SKM-1 (cell line): ENCODE measurements around the gene ACTN2.

ENCODE experiments used
- DNase-seq: peaks from one replicate; lab custom pipeline; 2025; ENCODE audit not compliant: unreplicated experiment; lab: John Stamatoyannopoulos, UW

ACTN2 gene

DNA sequence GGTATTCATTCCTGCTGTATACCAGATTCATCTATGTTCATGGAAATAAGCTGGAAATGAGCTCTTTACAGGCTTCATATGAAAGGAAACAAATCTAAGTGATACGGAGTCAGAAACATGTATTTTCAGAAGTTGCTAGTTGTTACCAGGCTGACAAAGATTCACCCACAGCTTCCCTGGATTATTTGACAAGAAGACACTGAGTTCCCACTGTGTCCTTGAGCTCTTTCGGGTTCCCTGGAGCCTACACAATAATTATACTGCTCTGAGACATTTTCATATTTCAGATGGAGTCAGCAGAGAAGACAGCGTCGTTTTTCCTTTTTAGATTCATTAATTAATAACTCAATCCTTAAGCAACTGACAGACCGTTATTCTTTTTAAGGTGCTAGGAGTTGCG is 79.5 kb downstream of the ACTN2 start:
- DNase-seq: no peak

DNA sequence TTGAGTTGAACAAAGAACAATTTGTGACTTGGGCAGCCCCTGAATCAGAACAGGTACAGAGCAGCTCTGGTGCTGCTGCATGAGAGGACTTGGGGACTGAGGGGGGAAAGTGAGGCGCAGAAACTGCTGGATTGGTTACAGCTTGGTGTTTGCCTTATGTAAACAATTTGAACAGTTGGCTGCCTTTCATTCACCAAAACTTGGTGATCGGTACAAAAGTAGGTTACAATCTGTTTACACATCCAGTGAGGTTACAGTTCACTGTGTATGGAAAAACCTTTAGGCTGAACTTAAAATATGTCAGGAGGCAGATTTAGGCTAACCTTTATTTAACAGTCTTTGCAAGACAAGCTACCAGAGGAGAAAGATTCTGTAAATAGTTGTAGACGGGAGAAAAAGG is 80.2 kb downstream of the ACTN2 start:
- DNase-seq: no peak

DNA sequence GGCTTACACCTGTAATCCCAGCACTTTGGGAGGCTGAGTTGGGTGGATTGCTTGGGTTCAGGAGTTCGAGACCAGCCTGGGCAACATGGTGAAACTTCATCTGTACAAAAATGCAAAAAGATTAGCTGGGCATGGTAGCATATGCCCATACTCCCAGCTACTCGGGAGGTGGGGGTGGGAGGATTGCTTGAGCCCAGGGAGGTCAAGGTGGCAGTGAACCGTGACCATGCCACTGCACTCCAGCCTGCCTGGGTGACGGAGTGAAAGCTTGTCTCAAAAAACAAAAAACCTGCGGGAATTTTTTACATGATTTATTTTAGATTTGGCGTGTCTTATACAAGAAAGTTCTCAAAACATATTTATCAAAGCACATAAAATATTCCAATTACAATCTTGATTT is 81.0 kb downstream of the ACTN2 start:
- DNase-seq: no peak

DNA sequence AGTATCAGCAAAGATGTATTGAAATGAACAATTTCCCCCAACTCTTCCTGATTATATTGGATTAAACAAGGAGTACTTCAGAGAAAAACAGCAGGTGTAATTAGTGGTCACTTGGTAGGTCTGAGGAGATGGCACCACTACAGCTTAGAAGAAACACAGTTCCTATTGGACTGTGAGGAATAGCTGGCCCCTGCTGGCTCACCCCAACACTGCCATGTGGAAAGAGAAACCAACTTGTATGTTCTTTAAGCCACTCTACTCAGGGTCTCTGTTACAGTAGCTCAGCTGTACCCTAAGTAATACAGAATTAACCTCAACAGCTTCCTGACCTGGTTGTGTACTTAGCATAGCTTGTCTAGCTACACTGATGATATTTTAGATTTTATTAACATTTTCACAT is 82.3 kb downstream of the ACTN2 start:
- DNase-seq: no peak

DNA sequence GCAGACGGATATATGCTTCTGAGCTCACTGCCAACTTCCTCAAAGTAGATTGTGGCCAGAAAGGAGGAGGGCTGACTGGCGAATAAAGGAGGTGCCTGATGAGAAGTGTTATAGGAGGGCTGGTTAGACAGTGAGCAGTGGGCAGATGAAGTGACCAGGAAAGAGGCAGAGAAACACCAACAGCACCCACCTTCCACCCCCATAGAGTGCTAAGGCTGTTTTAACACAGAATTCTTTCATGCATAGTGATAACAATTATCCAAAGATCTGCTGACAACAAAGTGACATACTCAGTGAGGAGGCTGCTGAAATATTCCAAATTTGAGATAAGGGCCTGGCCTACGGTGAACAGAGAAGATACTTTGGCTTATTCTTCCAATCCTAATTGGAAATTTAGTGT is 87.6 kb downstream of the ACTN2 start:
- DNase-seq: no peak

DNA sequence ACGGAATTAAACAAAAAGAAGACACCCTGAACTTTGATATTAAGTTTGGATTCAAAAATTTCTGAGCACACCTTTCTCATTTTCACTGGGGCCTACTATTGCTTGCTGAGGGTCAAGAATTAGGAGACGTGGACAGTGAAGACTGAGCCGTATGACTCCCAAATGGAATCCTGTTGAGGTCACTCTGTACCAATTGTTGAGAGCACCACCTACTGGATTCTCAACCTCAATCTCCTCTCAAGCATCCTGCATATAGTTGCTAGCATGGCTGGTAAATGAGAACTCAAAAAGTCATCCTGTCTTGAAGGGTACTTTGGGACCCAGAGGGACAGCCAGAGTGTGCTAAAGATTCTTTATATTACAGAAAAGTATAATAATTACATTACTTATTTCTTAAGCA is 88.6 kb downstream of the ACTN2 start:
- peak; percentile 37 for DNase-seq

DNA sequence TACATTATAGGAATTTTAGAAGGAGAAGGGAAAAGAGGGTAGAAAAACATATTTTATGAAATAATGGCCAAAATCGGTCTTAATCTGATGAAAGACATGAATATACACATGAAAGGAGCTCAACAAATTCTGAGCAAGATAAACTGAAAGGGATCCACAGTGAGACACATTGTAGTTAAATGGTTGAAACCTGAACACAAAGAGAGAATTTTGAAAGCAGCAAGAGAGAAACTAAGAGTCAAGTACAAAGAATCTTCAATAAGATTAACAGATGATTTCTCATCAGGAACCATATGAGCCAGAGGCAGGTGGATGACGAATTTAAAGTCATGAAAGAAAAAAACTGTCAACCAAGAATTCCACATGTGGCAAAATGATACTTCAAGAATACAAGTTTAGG is 93.0 kb downstream of the ACTN2 start:
- no peak for DNase-seq

DNA sequence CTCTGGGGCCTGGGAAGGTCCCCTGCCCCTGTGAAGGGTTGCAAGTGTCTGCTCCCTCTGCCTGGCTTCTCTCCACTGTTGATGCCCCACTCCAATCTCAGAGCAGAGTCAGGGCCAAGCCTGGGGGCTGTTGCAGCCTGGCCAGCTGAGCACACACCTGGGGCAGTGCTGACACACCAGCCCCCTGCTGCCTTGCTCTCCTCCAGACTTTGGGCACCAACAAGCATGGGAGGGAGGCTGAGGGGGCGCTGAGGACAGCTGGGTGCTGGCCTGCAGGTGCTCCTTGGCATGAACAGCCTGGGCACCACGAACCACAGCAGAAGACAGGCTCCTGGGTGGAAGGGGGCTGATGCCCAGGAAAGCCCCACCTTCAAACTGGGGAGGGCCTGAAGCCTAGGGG is 99.2 kb downstream of the ACTN2 start:
- no peak for DNase-seq

DNA sequence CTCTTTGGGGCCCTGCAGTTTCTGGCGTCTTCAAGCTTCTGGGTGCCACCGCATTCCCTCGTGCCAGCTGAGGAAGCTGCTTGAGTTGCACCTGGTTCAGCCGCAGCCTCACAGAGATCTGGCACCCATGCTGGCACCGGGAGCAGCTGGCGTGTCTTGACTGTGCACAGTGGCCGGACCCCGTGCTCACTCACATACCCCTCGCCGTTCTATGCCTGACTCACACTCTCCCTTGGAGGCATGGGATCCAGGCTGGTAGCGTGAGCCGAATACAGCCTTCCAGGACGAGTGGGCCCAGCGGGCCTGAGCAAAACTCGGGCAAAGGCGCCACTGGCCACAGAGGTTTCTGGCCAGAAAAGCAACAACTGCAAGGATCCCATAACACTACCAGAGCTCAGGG is 100.2 kb downstream of the ACTN2 start:
- DNase-seq: no peak

DNA sequence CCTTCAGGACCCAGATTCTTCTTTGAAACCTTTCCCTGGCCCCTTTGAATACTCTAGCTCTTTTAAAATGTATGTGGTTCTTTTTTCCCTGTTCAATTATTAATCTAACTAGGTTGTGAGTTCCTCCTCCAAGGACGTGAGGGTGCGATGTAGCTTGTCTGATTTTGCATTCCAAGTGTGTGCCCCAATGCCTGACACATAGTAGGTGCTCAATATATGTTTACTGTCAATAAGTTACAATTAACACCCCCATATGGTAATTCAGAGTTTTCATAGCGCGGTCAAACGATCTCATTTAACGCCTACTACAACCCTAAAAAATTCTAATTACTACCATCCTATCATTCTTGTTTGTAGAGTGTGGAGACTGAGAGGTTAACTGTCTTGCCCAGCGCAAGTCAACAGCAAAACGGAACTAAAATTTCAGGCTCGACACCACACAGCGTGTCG is 108.3 kb downstream of the ACTN2 start:
- DNase-seq: no peak

DNA sequence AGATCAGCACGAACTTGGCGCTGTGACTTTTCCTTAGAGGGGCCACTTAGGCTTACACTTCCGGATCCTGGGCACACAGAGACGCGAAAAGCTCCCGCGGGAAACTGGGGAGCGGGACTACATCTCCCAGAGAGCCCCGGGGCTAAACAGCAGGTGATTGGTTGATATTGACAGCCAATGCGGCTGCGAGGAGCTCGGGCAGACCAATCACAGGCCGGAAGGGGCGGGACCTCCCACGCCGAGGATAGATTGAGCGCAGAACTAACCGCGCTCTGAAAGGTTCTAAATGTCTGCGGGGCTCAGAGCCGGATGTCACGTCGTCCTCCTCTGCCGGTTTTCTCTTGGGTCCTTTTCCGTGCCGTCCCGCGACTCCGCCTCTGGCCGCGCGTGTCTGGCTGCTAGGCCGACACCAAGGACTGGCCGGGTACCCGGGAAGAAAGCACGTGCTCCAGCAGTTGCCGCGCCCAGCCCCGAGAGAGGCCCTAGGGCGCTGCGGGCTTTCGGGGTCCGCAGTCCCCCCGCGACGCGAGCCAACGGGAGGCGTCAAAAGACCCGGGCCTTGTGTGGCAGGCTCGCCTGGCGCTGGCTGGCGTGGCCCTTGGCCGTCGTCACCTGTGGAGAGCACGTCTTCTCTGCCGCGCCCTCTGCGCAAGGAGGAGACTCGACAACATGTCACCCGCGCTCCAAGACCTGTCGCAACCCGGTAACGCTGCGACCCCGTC is 108.9 kb downstream of the ACTN2 start, which contains the start of gene MTR:
Gene MTR (plus strand): TSS at position 258 of the 722 bp plus-strand sequence. CDS start 412 bp downstream, at position 670.
- peak; percentile 100 for DNase-seq

DNA sequence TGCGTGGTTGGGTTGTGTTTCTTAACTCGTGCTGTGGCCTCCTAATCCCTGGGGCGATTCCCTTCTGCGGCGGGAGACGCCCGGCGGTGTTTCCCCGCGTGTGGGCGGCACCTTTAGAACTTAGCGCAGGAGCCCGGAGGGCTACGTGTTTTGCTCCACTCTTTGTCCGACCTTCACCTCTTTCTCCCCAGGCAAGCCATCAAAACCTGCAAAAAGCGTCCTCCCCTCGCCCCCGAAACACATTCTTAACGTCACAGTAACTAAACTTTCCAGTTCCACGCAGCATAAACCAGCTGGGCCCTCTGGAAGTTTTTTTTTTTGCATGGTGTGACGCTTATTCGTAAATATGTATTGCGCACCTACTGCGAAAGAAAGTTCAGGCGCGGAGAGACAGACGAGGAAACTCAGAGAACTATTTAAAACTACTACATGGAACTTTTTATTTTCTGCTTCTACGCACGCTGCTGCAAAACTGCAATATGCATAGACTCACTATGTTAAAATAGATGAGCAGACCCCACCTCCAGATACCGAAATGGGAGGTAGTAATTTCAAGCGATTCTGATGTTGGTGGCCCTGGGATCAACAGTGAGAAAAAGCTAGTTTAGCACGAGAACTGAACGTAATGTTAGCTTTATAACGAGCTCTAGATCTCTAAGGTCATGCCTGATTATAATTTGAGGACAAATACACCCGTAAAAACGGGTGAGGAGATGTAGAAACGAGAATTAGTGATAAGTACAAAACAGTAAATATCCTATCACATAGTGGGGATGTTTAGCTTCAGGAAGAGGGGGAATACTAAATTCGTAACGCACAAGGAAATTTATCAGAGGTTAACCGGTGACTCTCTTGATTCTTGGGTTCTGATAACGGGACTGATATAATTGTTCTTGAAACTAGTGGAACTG is 109.7 kb downstream of the ACTN2 start:
- DNase-seq: no peak

DNA sequence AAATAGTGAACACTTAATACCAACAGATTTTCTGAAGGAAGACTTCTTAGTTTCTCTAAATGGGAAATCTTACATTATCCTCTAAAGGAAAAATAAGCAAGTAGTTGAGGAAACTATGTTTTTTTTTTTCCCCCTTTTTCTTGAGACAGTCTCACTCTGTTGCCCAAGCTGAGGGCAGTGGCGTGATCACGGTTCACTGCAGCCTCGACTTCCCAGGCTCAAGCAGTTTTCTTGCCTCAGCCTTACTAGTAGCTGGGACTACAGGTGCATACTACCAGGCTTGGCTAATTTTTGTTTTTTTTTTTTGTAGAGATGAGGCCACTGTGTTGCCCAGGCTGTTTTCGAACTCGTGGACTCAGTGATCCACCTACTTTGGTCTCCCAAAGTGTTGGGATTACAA is 112.7 kb downstream of the ACTN2 start:
- DNase-seq: no peak

DNA sequence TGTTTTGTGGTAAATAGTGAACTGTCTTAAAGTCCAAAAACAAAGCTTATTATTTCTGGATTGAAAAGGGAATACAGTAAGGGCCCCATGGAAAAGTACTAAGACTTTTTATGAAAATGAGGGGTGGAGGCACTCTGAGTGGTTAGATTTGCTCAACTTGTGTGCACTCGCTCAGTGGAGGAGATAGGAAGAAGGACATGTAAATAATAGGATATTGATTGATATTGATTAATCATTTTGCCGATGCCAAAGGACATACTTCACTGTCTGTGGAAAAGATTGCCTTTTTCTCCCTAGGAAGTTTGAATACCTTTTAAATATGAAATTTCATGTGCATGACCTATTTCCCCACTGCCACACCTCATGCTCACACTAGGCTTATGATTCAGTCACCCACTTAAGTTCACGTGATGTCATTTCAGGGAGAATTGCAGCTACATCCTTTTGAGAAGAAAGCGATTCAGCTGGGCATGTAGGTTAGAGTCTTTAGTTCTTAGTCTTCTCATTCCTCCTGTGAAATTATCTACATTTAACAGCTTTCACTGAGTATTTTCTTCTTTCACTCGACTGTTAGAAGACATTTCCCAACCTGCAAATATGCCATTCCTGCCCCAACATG is 113.8 kb downstream of the ACTN2 start:
- DNase-seq: no peak

DNA sequence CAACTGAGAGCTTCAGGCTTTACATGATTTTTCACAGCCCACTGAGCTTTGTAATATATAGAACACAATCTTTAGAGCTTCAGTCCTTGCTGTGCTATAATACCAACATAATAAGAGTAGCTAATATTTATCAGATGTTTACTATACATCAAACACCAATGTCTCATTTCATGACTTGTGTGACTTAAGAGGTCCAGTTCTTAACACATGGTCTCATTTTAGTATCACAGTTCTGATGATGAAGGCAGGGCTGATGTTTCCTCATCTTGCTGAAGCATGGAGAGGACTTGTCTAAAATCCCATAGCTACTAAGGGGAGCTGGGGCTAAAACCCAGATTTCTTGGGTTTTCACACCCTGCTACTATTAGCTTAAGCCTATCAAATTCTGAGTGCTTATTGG is 114.3 kb downstream of the ACTN2 start:
- DNase-seq: no peak

DNA sequence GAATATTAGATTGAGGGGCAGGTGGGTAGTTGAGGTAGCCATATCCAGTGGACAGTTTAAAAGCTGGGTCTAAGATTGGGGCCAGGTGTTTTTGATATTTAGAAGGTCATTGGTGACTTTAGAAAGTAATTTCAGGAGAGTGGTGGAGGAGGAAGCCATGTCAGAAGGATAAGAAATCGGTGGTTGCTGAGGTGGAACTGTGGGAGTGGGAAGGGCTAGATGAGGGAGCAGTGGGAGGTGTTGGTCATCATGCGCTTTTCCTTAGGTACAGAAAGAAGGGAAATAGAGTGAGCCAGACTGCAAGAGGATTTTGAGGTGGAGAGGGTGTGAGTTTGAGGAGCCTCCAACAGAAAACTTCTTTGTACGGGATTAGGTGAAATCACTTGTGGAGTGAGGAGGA is 116.0 kb downstream of the ACTN2 start:
- DNase-seq: no peak

DNA sequence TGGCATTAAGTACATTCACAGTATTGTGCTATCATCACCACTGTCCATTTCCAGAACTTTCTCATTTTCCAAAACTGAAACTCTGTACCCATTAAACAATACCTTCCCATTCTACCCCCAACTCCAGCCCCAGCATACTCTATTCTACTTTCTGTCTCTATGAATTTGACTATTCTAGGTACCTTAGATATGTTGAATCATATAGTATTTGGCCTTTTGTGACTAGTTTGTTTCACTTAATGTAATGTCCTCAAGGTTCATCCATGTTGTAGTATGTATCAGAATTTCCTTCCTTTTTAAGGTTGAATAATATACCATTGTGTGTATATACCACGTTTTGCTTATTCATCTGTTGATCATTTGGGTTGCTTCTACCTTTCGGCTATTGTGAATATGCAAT is 120.3 kb downstream of the ACTN2 start:
- no peak for DNase-seq

DNA sequence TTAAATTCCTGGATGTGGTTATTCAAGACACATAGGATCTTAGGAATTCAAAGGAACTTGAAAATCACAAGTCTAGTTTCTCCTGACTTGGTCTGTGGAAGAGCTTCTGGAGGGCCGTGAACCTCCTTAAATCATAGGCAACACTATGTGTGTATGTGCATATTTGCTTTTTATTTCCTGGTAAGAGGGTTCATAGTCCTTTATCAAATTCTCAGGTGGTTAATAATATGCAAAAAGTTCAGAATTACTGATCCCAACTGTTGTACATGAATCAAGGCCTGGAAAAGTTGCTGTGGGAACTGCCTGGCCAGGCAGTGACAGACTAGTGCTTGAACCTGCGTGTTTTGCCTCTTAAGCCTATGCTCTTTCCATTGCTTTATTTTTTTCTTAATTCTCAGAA is 121.7 kb downstream of the ACTN2 start:
- no peak for DNase-seq

DNA sequence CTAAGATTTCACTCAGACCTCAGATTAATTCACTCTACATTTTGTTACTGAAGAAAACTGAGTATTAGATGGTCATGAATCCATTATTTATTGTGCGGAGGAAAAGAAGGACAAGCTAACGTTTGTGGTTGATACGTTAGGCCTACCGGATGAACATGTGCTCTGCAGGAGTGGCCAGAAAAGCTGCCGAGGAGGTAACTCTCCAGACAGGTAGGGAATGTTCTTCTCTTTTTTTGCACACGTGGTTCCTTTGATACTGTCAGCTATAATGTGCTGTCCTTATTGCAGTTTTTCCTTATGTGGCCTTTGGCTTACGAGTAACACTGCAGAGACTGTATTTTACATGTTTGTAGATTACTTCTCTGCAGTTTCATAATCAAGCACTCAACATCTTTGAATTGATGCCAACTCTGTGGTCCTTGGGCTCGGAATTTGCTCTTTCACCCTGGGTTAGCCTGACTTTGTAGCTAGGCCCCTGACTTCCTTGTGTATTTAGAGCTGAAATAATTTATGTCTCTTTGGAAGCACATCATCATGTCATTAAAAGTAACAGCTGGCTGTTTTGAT is 122.3 kb downstream of the ACTN2 start:
- no peak for DNase-seq

DNA sequence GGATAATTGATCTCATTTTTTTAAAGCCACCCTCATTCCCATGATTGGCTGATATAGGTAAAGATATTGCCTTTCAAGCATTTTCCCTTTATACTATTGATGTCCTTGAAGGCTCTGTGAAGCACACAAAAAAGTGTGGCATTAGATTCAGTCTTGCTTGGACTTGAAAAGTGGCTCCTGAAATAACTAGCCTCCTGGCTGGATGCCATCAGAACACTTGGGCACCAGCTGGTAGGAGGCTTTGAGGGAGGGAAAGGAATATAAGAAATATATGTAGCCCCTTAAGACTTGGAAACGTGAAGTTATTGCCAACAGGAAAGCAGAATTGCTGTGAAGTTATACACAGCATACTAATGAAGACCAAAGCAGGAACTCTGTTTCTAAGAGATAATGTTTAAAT is 122.8 kb downstream of the ACTN2 start:
- DNase-seq: no peak

DNA sequence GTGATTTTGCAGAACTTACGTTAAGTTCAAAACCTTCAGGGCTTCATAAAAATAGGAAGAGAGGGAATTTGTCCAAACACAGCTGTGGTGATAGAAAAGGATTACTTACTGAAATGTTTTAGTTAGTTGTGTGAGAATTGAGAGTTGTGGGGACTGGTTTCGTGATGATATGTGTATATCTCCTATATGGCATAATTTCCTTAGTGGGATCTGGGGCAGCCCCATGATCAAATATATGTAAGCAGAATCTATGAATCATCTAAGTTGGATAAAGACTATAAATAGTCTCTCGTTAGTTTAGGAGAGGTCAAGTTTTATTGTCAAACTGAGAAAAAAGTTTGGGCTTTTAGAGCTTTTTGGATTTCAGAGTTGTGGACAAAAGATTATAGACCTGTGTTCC is 123.7 kb downstream of the ACTN2 start:
- DNase-seq: no peak
